ENCODE results near the gene GTF3C2.

The GTF3C2 gene

DNA sequence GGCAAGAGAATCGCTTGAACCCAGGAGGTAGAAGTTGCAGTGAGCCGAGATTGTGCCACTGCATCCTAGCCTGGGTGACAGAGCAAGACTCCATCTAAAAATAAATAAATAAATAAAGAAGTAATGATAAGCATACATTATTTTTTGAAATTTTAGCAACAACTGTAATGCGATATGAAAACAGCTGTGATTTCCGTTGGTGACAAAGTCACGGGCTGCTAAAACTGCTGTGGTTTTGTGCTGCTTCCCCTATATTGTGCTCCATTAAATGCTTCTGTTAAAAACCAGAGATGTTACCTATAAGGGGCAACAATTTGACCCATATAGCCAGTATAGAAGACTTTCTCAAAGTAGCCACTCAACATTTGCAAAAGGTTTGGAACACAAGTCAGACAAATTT, 66.0 kb downstream of the GTF3C2 start:
- TF ChIP-seq CTCF (IDR thresholded peaks at IDR 0.05): no peak
- no peak overlapping the region for H3K4me2 ChIP-seq (ENCODE audit: low read length)
- no peak overlapping the region for H3K27ac ChIP-seq
- H2AFZ ChIP-seq: no peak overlapping the region
- H3K4me3 ChIP-seq (ENCODE audit: low read depth, low read length): no peak overlapping the region
- H3K9me3 ChIP-seq (ENCODE audit: control insufficient read depth, low read length): no peaks in the 10 kb centered on the region
- H3K36me3 ChIP-seq (ENCODE audit: control insufficient read depth, insufficient read depth, low read length): no peaks in the 10 kb centered on the region
- no peaks in the 10 kb centered on the region for H3K79me2 ChIP-seq
- no peaks in the 10 kb centered on the region for H3K27me3 ChIP-seq (ENCODE audit: control insufficient read depth, insufficient read depth, low read length)
- H3K9ac ChIP-seq: no peak overlapping the region
- H3K4me1 ChIP-seq: peaks cover 10% of the 10 kb centered on the region

DNA sequence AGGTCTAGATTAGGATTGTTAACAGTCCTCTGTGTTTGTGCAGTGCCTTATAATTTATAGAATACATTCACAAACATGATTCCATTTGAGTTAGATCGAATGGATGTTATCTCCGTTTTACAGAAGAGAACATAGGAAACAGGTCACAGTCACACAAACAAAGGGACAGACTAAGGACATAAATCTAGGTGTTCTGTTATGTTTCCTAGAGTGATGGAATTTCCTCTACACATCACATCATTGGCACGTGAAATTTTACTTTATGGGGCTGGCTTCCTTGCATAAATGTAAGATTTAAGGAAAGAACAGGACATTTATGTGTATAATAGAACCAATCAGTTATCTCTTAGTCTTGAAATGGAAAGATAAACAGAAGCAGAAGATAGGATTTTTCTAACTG, 68.0 kb downstream of the GTF3C2 start:
- no peak overlapping the region for H2AFZ ChIP-seq
- no peaks in the 10 kb centered on the region for H3K79me2 ChIP-seq
- no peak overlapping the region for H3K27ac ChIP-seq
- peaks cover 10% of the 10 kb centered on the region for H3K4me1 ChIP-seq
- H3K4me3 ChIP-seq (ENCODE audit: low read depth, low read length): no peak overlapping the region
- no peaks in the 10 kb centered on the region for H3K9me3 ChIP-seq (ENCODE audit: control insufficient read depth, low read length)
- no peaks in the 10 kb centered on the region for H3K36me3 ChIP-seq (ENCODE audit: control insufficient read depth, insufficient read depth, low read length)
- H3K4me2 ChIP-seq (ENCODE audit: low read length): no peak overlapping the region
- H3K27me3 ChIP-seq (ENCODE audit: control insufficient read depth, insufficient read depth, low read length): no peaks in the 10 kb centered on the region
- no peak for TF ChIP-seq CTCF (IDR thresholded peaks at IDR 0.05)
- no peak overlapping the region for H3K9ac ChIP-seq

GRCh38 chr2:27285481-27285880, 71.1 kb downstream of the GTF3C2 start:
- Histone ChIP-seq H3K4me3 (ENCODE audit: low read depth, low read length) (no peak overlapping the region), H3K27ac (no peak overlapping the region)

DNA sequence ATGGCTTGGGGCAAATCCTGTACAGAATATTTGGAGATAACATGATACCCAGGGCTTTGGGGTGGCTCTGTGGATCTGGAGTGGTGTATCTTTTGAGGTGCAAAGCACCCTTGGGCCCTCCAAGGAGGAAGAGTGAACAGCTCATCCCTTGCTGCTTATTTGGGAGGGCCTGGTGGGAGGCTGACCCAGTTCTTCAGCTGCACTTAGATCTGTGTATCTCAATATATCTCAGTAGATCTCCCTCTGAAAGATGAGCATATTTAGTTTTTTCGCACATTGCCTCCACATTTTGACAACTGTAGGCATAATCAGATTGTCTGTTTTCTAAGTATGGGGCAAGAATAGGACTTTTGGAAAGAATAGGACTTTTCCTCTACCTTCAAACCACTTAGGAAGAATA, 71.6 kb downstream of the GTF3C2 start:
- H2AFZ ChIP-seq: no peak overlapping the region
- no peaks in the 10 kb centered on the region for H3K36me3 ChIP-seq (ENCODE audit: control insufficient read depth, insufficient read depth, low read length)
- H3K9ac ChIP-seq: no peak overlapping the region
- H3K79me2 ChIP-seq: no peaks in the 10 kb centered on the region
- H3K4me1 ChIP-seq: no peaks in the 10 kb centered on the region
- H3K9me3 ChIP-seq (ENCODE audit: control insufficient read depth, low read length): no peaks in the 10 kb centered on the region
- TF ChIP-seq CTCF (IDR thresholded peaks at IDR 0.05): no peak
- H3K27me3 ChIP-seq (ENCODE audit: control insufficient read depth, insufficient read depth, low read length): no peaks in the 10 kb centered on the region
- H3K27ac ChIP-seq: no peak overlapping the region
- no peak overlapping the region for H3K4me3 ChIP-seq (ENCODE audit: low read depth, low read length)
- no peak overlapping the region for H3K4me2 ChIP-seq (ENCODE audit: low read length)

More at GRCh38 chr2:27285481-27285880, 71.1 kb downstream of the GTF3C2 start:
- no peaks in the 10 kb centered on the region for H3K9me3 ChIP-seq (ENCODE audit: control insufficient read depth, low read length)
- H3K27me3 ChIP-seq (ENCODE audit: control insufficient read depth, insufficient read depth, low read length): no peaks in the 10 kb centered on the region
- no peaks in the 10 kb centered on the region for H3K79me2 ChIP-seq
- H3K9ac ChIP-seq: no peak overlapping the region
- no peak for TF ChIP-seq CTCF (IDR thresholded peaks at IDR 0.05)
- H2AFZ ChIP-seq: no peak overlapping the region
- H3K36me3 ChIP-seq (ENCODE audit: control insufficient read depth, insufficient read depth, low read length): no peaks in the 10 kb centered on the region
- H3K4me1 ChIP-seq: no peaks in the 10 kb centered on the region
- H3K4me2 ChIP-seq (ENCODE audit: low read length): no peak overlapping the region

GRCh38 chr2:27282892-27283291, 73.7 kb downstream of the GTF3C2 start:
- Histone ChIP-seq H2AFZ (no peak overlapping the region), H3K27me3 (ENCODE audit: control insufficient read depth, insufficient read depth, low read length) (no peaks in the 10 kb centered on the region), H3K9me3 (ENCODE audit: control insufficient read depth, low read length) (no peaks in the 10 kb centered on the region), H3K79me2 (no peaks in the 10 kb centered on the region), H3K36me3 (ENCODE audit: control insufficient read depth, insufficient read depth, low read length) (no peaks in the 10 kb centered on the region), H3K4me1 (no peaks in the 10 kb centered on the region), H3K27ac (no peak overlapping the region), H3K4me2 (ENCODE audit: low read length) (no peak overlapping the region), H3K4me3 (ENCODE audit: low read depth, low read length) (no peak overlapping the region), H3K9ac (no peak overlapping the region)
- no peak for TF ChIP-seq CTCF (IDR thresholded peaks at IDR 0.05)
